Activated gamma-delta T cell treated with Interleukin-2 at 50 U/mL for 16 hours (primary cell): ENCODE data around the gene TRAPPC3.
"Not testable (repeated sequence)": the region's sequence is repeated elsewhere in the genome, so short reads cannot be mapped to it uniquely, and the experiment has no call there.

Source experiments
- DNase-seq: peaks from one replicate; pipeline ENCODE4 v3.0.0-alpha.2; 2020

TRAPPC3 gene

GRCh38 chr1:36149237-36149972 is at the start of gene TRAPPC3:
TRAPPC3 (minus strand) TSS chr1:36149486; CDS start chr1:36149378, 108 bp downstream.
- peak; percentile 99 for DNase-seq

GRCh38 chr1:36198641-36199040 is 49.4 kb upstream of the TRAPPC3 start:
- DNase-seq, result no peak

GRCh38 chr1:36196805-36197204 is 47.5 kb upstream of the TRAPPC3 start:
- DNase-seq, result not testable (repeated sequence)

- DNase-seq, result peak; percentile 78
Observed at GRCh38 chr1:36187800-36188593, 38.7 kb upstream of the TRAPPC3 start.

- no peak for DNase-seq
Observed at GRCh38 chr1:36183309-36183856, 34.1 kb upstream of the TRAPPC3 start.

GRCh38 chr1:36182734-36183133 is 33.4 kb upstream of the TRAPPC3 start:
- no peak for DNase-seq

GRCh38 chr1:36179220-36179600 is 29.9 kb upstream of the TRAPPC3 start:
- no peak for DNase-seq

- no peak for DNase-seq
Observed at GRCh38 chr1:36178471-36179219, 29.4 kb upstream of the TRAPPC3 start.

GRCh38 chr1:36177589-36178431 is 28.5 kb upstream of the TRAPPC3 start:
- DNase-seq, result no peak

- no peak for DNase-seq
Observed at GRCh38 chr1:36176106-36176949, 27.0 kb upstream of the TRAPPC3 start.

- no peak for DNase-seq
Observed at GRCh38 chr1:36175137-36176095, 26.1 kb upstream of the TRAPPC3 start.

- DNase-seq, result no peak
Observed at GRCh38 chr1:36174713-36175112, 25.4 kb upstream of the TRAPPC3 start.

GRCh38 chr1:36172983-36173382 is 23.7 kb upstream of the TRAPPC3 start:
- no peak for DNase-seq

GRCh38 chr1:36172017-36172747 is 22.9 kb upstream of the TRAPPC3 start:
- no peak for DNase-seq

- no peak for DNase-seq
Observed at GRCh38 chr1:36170643-36171412, 21.5 kb upstream of the TRAPPC3 start.

- no peak for DNase-seq
Observed at GRCh38 chr1:36168514-36168913, 19.2 kb upstream of the TRAPPC3 start.

GRCh38 chr1:36166938-36167905 is 17.9 kb upstream of the TRAPPC3 start:
- DNase-seq, result no peak
